HEK293T (cell line): ENCODE data around the gene TRIM43B.
"Not testable (repeated sequence)": the region's sequence is repeated elsewhere in the genome, so short reads cannot be mapped to it uniquely, and the experiment has no call there.

Experiments used
- CTCF ChIA-PET: fragments of 350-600 bp; formaldehyde crosslinking; extraction: SDS; loops from one replicate; lab custom pipeline; 2021; ENCODE audit warnings: antibody characterized with exemption, inconsistent platforms; lab: Yijun Ruan, JAX
- POLR2A ChIA-PET: fragments of 350-600 bp; formaldehyde crosslinking; extraction: SDS; loops from one replicate; lab custom pipeline; 2020; ENCODE audit warnings: antibody characterized with exemption, inconsistent platforms; lab: Yijun Ruan, JAX
- DNase-seq: peaks from one replicate; pipeline ENCODE4 v3.0.0; 2012; ENCODE audit warnings: mixed read lengths; ENCODE audit errors: extremely low spot score
- ARNT ChIP-seq: fragments of 450-650 bp; IDR thresholded peaks from 2 replicates; pipeline ENCODE4 v1.6.1; 2017; ENCODE audit warnings: mild to moderate bottlenecking
- BHLHE40 ChIP-seq: fragments of 450-650 bp; IDR thresholded peaks from 2 replicates; pipeline ENCODE4 v1.6.1; 2016; ENCODE audit warnings: mild to moderate bottlenecking, moderate library complexity, borderline replicate concordance
- CTBP1 ChIP-seq: fragments of 450-650 bp; IDR thresholded peaks from 2 replicates; pipeline ENCODE4 v1.6.1; 2016; ENCODE audit warnings: borderline replicate concordance
- ELF4 ChIP-seq: fragments of 450-650 bp; IDR thresholded peaks from 2 replicates; pipeline ENCODE4 v1.6.1; 2017; ENCODE audit warnings: antibody characterized with exemption
- FOXA1 ChIP-seq: fragments of 450-650 bp; IDR thresholded peaks from 2 replicates; pipeline ENCODE4 v1.6.1; 2016; ENCODE audit warnings: mild to moderate bottlenecking
- FOXK2 ChIP-seq: fragments of 450-650 bp; IDR thresholded peaks from 2 replicates; pipeline ENCODE4 v1.6.1; 2016; ENCODE audit warnings: mild to moderate bottlenecking
- FOXM1 ChIP-seq: fragments of 450-650 bp; IDR thresholded peaks from 2 replicates; pipeline ENCODE4 v1.6.1; 2017; ENCODE audit warnings: mild to moderate bottlenecking, borderline replicate concordance
- HDGF ChIP-seq: fragments of 450-650 bp; IDR thresholded peaks from 2 replicates; pipeline ENCODE4 v1.6.1; 2017; ENCODE audit warnings: antibody characterized with exemption, borderline replicate concordance
- L3MBTL2 ChIP-seq: fragments of 450-650 bp; conservative IDR thresholded peaks from 2 replicates; pipeline ENCODE4 v1.6.1; 2016; ENCODE audit warnings: mild to moderate bottlenecking
- LEF1 ChIP-seq: fragments of 450-650 bp; IDR thresholded peaks from 2 replicates; pipeline ENCODE4 v1.6.1; 2017; ENCODE audit warnings: mild to moderate bottlenecking, borderline replicate concordance
- NFRKB ChIP-seq: fragments of 450-650 bp; IDR thresholded peaks from 2 replicates; pipeline ENCODE4 v1.6.1; 2016; ENCODE audit warnings: mild to moderate bottlenecking, moderate library complexity
- PKNOX1 ChIP-seq: fragments of 450-650 bp; IDR thresholded peaks from 2 replicates; pipeline ENCODE4 v1.6.1; 2016
- SP1 ChIP-seq: fragments of 450-650 bp; IDR thresholded peaks from 2 replicates; pipeline ENCODE4 v1.6.1; 2017
- SUZ12 ChIP-seq: fragments of 450-650 bp; IDR thresholded peaks from 2 replicates; pipeline ENCODE4 v1.6.1; 2016; ENCODE audit warnings: mild to moderate bottlenecking
- TARDBP ChIP-seq: fragments of 450-650 bp; IDR thresholded peaks from 2 replicates; pipeline ENCODE4 v1.6.1; 2016
- ZNF384 ChIP-seq: fragments of 450-650 bp; IDR thresholded peaks from 2 replicates; pipeline ENCODE4 v1.6.1; 2016

The TRIM43B gene

GRCh38 chr2:95484654-95485053, at the start of gene TRIM43B:
TRIM43B (minus strand) TSS chr2:95484754; CDS start chr2:95482714, 2,040 bp downstream.
- CTCF ChIA-PET, POLR2A ChIA-PET, DNase-seq: not testable (repeated sequence)

GRCh38 chr2:95531254-95531771, 46.8 kb upstream of the TRIM43B start:
- DNase-seq, result no peak
- TF ChIP-seq FOXM1 (no peak), BHLHE40 (no peak), SP1 (no peak), LEF1 (no peak), HDGF (no peak), TARDBP (no peak), CTBP1 (no peak), FOXK2 (no peak), FOXA1 (no peak), L3MBTL2 (no peak), ELF4 (no peak), NFRKB (no peak), PKNOX1 (no peak), ZNF384 (no peak), SUZ12 (no peak), ARNT (no peak)
- ChIA-PET CTCF (no interaction called here), POLR2A (no interaction called here)

- TF ChIP-seq ARNT (no peak), FOXA1 (no peak), PKNOX1 (no peak), NFRKB (no peak), ZNF384 (no peak), SUZ12 (no peak), SP1 (no peak), TARDBP (no peak), HDGF (no peak), CTBP1 (no peak)
- CTCF ChIA-PET, result no interaction called here
- no peak for DNase-seq
- POLR2A ChIA-PET, result no interaction called here
Measured at GRCh38 chr2:95530734-95531133, 46.2 kb upstream of the TRIM43B start.

GRCh38 chr2:95526360-95527341, 42.1 kb upstream of the TRIM43B start:
- ChIA-PET CTCF (no interaction called here), POLR2A (no interaction called here)
- TF ChIP-seq ELF4 (no peak), BHLHE40 (no peak), SP1 (no peak), LEF1 (no peak), ZNF384 (no peak), FOXM1 (no peak), TARDBP (no peak), ARNT (no peak), L3MBTL2 (no peak), FOXA1 (no peak), SUZ12 (no peak), PKNOX1 (no peak), NFRKB (no peak), CTBP1 (no peak), HDGF (no peak), FOXK2 (no peak)
- DNase-seq, result no peak

- ChIA-PET POLR2A (no interaction called here), CTCF (no interaction called here)
- TF ChIP-seq ZNF384 (no peak), FOXA1 (no peak), LEF1 (no peak), ARNT (no peak), L3MBTL2 (no peak)
- DNase-seq, result no peak
Measured at GRCh38 chr2:95525294-95526035, 40.9 kb upstream of the TRIM43B start.

GRCh38 chr2:95524195-95524594, 39.6 kb upstream of the TRIM43B start:
- no peak for TF ChIP-seq L3MBTL2
- TF ChIP-seq HDGF, result no peak
- no peak for TF ChIP-seq ELF4
- no peak for TF ChIP-seq BHLHE40
- TF ChIP-seq FOXM1, result no peak
- no peak for TF ChIP-seq SP1
- TF ChIP-seq CTBP1, result no peak
- TF ChIP-seq FOXA1, result no peak
- TF ChIP-seq ARNT, result no peak
- no peak for TF ChIP-seq PKNOX1
- no peak for TF ChIP-seq NFRKB
- ChIA-PET CTCF (no interaction called here), POLR2A (no interaction called here)
- DNase-seq, result no peak
